ENCODE data around the gene ATXN7L2. TPM values are rescaled to one million over a fixed set of nuclear protein-coding genes. Genes with fewer than 3 reads are reported as not detected.

Gene ATXN7L2
- total RNA-seq, 1 donor from 2014 or later = 3.2 TPM

DNA sequence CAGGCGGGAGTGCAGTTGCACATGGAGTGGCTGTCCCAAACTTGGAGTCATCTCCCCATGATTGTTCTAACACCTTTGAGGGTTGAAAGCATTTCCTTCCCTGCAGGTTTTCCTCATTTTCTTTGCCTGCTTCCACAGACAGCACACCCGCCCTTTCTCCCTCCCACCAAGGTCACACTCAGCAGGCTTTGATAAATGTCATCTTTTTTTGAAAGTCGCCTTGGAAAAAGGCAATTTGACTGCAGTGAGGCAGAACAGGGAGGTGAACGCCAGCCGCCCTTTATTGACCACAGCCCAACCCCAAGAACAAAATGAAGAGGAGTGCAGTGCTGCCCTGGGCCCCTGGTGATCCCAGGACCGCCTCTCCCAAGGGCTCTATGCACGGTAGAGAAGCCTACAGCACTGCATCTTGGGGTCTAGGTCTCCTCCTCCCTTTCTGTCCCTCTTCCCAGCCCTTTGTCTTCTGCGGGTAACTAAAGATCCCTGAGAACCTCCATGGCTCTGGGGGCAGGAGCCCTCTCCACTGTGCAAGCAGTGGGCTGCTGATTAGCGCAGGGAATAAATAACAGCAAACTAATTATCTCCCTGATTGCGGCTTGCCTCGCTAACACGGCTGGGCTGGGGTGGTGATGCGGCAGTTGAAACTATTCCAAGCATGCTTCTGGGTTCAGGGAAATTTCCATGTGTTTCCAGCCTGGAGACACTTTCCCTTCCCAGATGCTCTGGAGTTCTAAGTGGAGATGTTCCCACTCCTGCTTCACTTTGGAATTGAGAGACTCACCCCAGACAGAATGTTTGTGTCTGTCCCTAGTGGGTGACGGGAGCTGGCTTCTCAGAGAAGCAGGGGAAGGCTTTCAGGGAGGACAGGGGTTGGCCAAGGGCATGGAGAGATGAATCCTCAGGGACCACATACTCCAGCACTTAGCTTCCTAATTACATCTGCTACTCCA is 37.6 kb downstream of the ATXN7L2 start:
- no peak overlapping the region for H3K4me3 Mint-ChIP-seq (ENCODE audit: unreplicated experiment)
- no peak overlapping the region for H3K27ac Mint-ChIP-seq (ENCODE audit: unreplicated experiment)
- DNase-seq (ENCODE audit: low spot score) = no peak
- peaks cover 8% of the 10 kb centered on the region for H3K4me1 Mint-ChIP-seq (ENCODE audit: unreplicated experiment)
- TF ChIP-seq, protein P1, sequence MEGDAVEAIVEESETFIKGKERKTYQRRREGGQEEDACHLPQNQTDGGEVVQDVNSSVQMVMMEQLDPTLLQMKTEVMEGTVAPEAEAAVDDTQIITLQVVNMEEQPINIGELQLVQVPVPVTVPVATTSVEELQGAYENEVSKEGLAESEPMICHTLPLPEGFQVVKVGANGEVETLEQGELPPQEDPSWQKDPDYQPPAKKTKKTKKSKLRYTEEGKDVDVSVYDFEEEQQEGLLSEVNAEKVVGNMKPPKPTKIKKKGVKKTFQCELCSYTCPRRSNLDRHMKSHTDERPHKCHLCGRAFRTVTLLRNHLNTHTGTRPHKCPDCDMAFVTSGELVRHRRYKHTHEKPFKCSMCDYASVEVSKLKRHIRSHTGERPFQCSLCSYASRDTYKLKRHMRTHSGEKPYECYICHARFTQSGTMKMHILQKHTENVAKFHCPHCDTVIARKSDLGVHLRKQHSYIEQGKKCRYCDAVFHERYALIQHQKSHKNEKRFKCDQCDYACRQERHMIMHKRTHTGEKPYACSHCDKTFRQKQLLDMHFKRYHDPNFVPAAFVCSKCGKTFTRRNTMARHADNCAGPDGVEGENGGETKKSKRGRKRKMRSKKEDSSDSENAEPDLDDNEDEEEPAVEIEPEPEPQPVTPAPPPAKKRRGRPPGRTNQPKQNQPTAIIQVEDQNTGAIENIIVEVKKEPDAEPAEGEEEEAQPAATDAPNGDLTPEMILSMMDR (IDR thresholded peaks at IDR 0.05; ENCODE audit: unreplicated experiment) = no peak
- H3K27me3 Mint-ChIP-seq (ENCODE audit: unreplicated experiment) = peaks cover 8% of the 10 kb centered on the region
- no peaks in the 10 kb centered on the region for H3K36me3 Mint-ChIP-seq (ENCODE audit: low read depth, unreplicated experiment)
- H3K9me3 Mint-ChIP-seq (ENCODE audit: unreplicated experiment) = no peaks in the 10 kb centered on the region

DNA sequence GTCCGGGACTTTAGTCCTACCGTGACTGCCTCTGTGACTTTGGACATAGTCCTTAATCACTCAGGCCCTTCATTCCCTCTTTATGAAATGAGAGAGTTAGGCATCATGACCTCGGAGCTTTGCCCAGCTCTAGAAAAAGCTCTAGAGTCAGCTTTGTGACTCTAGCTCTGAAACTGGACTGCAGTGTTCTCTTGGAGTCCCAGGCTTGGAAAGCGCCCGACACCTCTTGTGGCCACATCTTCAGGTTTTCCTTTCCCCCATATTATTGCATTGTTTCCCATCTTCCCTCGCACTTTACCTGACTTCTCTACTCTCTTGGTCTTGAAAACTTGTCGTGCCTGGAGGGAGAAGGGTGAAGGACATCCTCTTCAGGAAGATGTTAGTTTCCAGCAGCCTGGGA is 38.3 kb downstream of the ATXN7L2 start:
- Mint-ChIP-seq H3K4me1 (ENCODE audit: unreplicated experiment) (peaks cover 6% of the 10 kb centered on the region), H3K4me3 (ENCODE audit: unreplicated experiment) (no peak overlapping the region), H3K27me3 (ENCODE audit: unreplicated experiment) (peaks cover 6% of the 10 kb centered on the region), H3K27ac (ENCODE audit: unreplicated experiment) (no peak overlapping the region), H3K36me3 (ENCODE audit: low read depth, unreplicated experiment) (no peaks in the 10 kb centered on the region), H3K9me3 (ENCODE audit: unreplicated experiment) (no peaks in the 10 kb centered on the region)
- DNase-seq (ENCODE audit: low spot score) = no peak
- TF ChIP-seq, protein P1 (IDR thresholded peaks at IDR 0.05; ENCODE audit: unreplicated experiment) = no peak

DNA sequence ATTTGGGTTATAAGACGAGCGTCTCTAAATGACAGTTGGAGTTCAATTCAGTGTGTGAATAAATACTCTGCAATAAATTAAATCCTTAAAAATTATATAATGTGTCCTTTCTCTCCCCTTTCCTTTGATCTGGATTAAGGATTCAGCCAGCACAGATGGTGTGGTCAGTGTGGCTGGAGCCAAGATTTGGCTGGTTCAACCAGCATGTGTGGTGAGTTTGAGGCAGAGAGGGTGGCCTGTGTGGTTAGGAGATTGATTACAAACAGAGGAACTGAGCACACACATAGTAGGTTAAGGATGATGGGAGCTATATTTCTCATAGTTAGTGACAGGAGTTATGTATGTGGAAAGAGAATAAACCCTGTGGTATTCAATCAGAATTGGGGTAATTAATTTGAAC is 40.0 kb downstream of the ATXN7L2 start:
- no peaks in the 10 kb centered on the region for H3K9me3 Mint-ChIP-seq (ENCODE audit: unreplicated experiment)
- H3K4me3 Mint-ChIP-seq (ENCODE audit: unreplicated experiment) = no peak overlapping the region
- no peaks in the 10 kb centered on the region for H3K36me3 Mint-ChIP-seq (ENCODE audit: low read depth, unreplicated experiment)
- TF ChIP-seq, protein P1 (IDR thresholded peaks at IDR 0.05; ENCODE audit: unreplicated experiment) = no peak
- H3K27me3 Mint-ChIP-seq (ENCODE audit: unreplicated experiment) = peaks cover 6% of the 10 kb centered on the region
- DNase-seq (ENCODE audit: low spot score) = no peak
- no peak overlapping the region for H3K27ac Mint-ChIP-seq (ENCODE audit: unreplicated experiment)
- peaks cover 13% of the 10 kb centered on the region for H3K4me1 Mint-ChIP-seq (ENCODE audit: unreplicated experiment)

DNA sequence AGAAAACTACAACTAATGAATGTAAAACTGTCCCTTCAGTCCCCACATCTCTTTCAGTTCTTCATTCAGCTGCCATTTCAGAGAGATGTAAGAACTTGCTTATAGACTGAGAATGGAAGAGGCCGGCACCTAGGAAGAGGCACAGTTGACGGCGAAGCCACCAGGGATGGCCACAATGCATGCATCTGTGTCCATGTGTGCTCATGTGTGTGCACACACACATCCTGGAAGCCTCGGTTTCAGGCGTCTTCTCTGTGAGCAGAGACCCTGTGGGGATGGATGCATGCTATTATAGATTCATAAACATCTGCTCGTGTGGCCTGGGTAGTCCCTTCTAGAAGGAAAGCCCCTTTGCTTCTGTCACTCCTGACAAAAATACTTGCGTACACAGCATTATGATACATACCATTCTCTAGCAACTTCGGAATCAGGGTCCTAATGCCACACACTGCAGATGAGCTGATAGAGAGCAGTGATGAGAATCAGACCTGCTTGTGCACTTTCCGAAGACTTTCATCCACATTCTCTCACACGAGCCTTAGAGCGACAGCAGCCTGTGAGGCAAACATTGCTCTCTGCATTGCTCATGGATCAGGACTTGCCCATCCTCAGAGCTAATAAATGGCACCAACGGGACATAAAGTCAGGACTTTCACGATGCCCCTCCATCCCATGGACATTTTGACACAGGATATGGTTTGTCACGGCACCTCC is 43.5 kb downstream of the ATXN7L2 start:
- Mint-ChIP-seq H3K9me3 (ENCODE audit: unreplicated experiment) (no peaks in the 10 kb centered on the region), H3K4me3 (ENCODE audit: unreplicated experiment) (peak overlapping the region; percentile 31), H3K27ac (ENCODE audit: unreplicated experiment) (peak overlapping the region; percentile 71), H3K36me3 (ENCODE audit: low read depth, unreplicated experiment) (no peaks in the 10 kb centered on the region), H3K4me1 (ENCODE audit: unreplicated experiment) (peaks cover 15% of the 10 kb centered on the region), H3K27me3 (ENCODE audit: unreplicated experiment) (peaks cover 4% of the 10 kb centered on the region)
- TF ChIP-seq, protein P1 (IDR thresholded peaks at IDR 0.05; ENCODE audit: unreplicated experiment) = no peak
- no peak for DNase-seq (ENCODE audit: low spot score)
